ENCODE results near the gene ARID3C.
A peak's percentile ranks its signal among the peaks of the same experiment; 100 is the strongest.
"Not testable (repeated sequence)": the region's sequence is repeated elsewhere in the genome, so short reads cannot be mapped to it uniquely, and the experiment has no call there.

ARID3C gene

GRCh38 chr9:34652602-34653000, 23.7 kb upstream of the ARID3C start:
- no peak for DNase-seq (ENCODE audit: low read depth)

GRCh38 chr9:34651876-34652601, 23.2 kb upstream of the ARID3C start, which contains the start of gene IL11RA:
Gene IL11RA, plus strand, starts transcription at chr9:34652185. Its CDS starts 3,033 bp downstream, at chr9:34655218.
- DNase-seq (ENCODE audit: low read depth): no peak

GRCh38 chr9:34651321-34651720, 22.5 kb upstream of the ARID3C start:
- no peak for DNase-seq (ENCODE audit: low read depth)

GRCh38 chr9:34650816-34651215, 21.9 kb upstream of the ARID3C start:
- DNase-seq (ENCODE audit: low read depth): no peak

GRCh38 chr9:34648673-34649072, 19.8 kb upstream of the ARID3C start:
- DNase-seq (ENCODE audit: low read depth): no peak

- no peak for DNase-seq (ENCODE audit: low read depth)
Measured at GRCh38 chr9:34647651-34648050, 18.8 kb upstream of the ARID3C start.

GRCh38 chr9:34647084-34647403, 18.2 kb upstream of the ARID3C start:
- no peak for DNase-seq (ENCODE audit: low read depth)

- peak; percentile 94 for DNase-seq (ENCODE audit: low read depth)
Measured at GRCh38 chr9:34646211-34647083, 17.6 kb upstream of the ARID3C start, which contains the start of gene GALT. Gene GALT, plus strand, starts transcription at chr9:34646675. Its CDS starts 30 bp downstream, at chr9:34646705.

- DNase-seq (ENCODE audit: low read depth): no peak
Measured at GRCh38 chr9:34644766-34645314, 16.0 kb upstream of the ARID3C start.

- DNase-seq (ENCODE audit: low read depth): no peak
Measured at GRCh38 chr9:34642679-34643078, 13.8 kb upstream of the ARID3C start.

GRCh38 chr9:34639322-34639721, 10.5 kb upstream of the ARID3C start:
- DNase-seq (ENCODE audit: low read depth): not testable (repeated sequence)

GRCh38 chr9:34638138-34638445, 9.2 kb upstream of the ARID3C start:
- no peak for DNase-seq (ENCODE audit: low read depth)

- peak; percentile 91 for DNase-seq (ENCODE audit: low read depth)
Measured at GRCh38 chr9:34637356-34638137, 8.7 kb upstream of the ARID3C start, which contains the start of gene SIGMAR1. Gene SIGMAR1, minus strand, starts transcription at chr9:34637787. Its CDS starts 90 bp downstream, at chr9:34637697.

- DNase-seq (ENCODE audit: low read depth): no peak
Measured at GRCh38 chr9:34636791-34637355, 8.0 kb upstream of the ARID3C start.

GRCh38 chr9:34635556-34635955, 6.7 kb upstream of the ARID3C start:
- no peak for DNase-seq (ENCODE audit: low read depth)

- no peak for DNase-seq (ENCODE audit: low read depth)
Measured at GRCh38 chr9:34634551-34635248, 5.8 kb upstream of the ARID3C start.

- peak; percentile 61 for DNase-seq (ENCODE audit: low read depth)
Measured at GRCh38 chr9:34633851-34634550, 5.1 kb upstream of the ARID3C start.

GRCh38 chr9:34633166-34633565, 4.3 kb upstream of the ARID3C start:
- no peak for DNase-seq (ENCODE audit: low read depth)

GRCh38 chr9:34630402-34631154, 1.7 kb upstream of the ARID3C start:
- DNase-seq (ENCODE audit: low read depth): no peak

GRCh38 chr9:34629491-34629808, 584 bp upstream of the ARID3C start:
- DNase-seq (ENCODE audit: low read depth): no peak
